IMR-90 (cell line): ENCODE results near the gene HOXB1. TPM values are rescaled to one million over a fixed set of nuclear protein-coding genes. Genes with fewer than 3 reads are reported as not detected.

Experiments used
- ATAC-seq: fragments of 200-7000 bp; cut with Tn5 transposase; 2 replicates; pipeline ENCODE4 v1.9.1; 2020; ENCODE audit warnings: low read depth, mild to moderate bottlenecking, moderate library complexity
- BruUV-seq: library from RNA; stranded (reverse); fragments of 400-500 nt; replicated peaks from 2 replicates; lab custom pipeline; 2021; lab: Mats Ljungman, UMichigan
- CTCF ChIA-PET: fragments of 300-600 bp; formaldehyde crosslinking; extraction: SDS; loops from one replicate; lab custom pipeline; 2021; ENCODE audit warnings: antibody characterized with exemption; lab: Yijun Ruan, JAX
- POLR2A ChIA-PET: fragments of 300-600 bp; sonication (Branson Sonifier 250); formaldehyde crosslinking; loops from one replicate; lab custom pipeline; 2022; ENCODE audit warnings: antibody characterized with exemption; ENCODE audit not compliant: unreplicated experiment; lab: Charles Lee
- DNase-seq: peaks from one replicate; pipeline ENCODE4 v3.0.0; 2013
- H2AFZ ChIP-seq: replicated peaks from 2 replicates; pipeline ENCODE3; 2013; ENCODE audit warnings: low read length, mild to moderate bottlenecking; ENCODE audit not compliant: poor library complexity
- H2AK5ac ChIP-seq: 2 replicates; pipeline ENCODE4 v1.6.1; 2013; ENCODE audit warnings: low read depth, low read length, inconsistent platforms
- H2AK9ac ChIP-seq: replicated peaks from 2 replicates; pipeline ENCODE3; 2013; ENCODE audit warnings: mild to moderate bottlenecking, low read depth, low read length, moderate library complexity; ENCODE audit not compliant: poor library complexity
- H2BK120ac ChIP-seq: 2 replicates; pipeline ENCODE4 v1.6.1; 2013; ENCODE audit warnings: low read depth, low read length, inconsistent platforms
- H2BK15ac ChIP-seq: 3 replicates; pipeline ENCODE4 v1.6.1; 2013; ENCODE audit warnings: low read depth, low read length, inconsistent platforms
- H2BK20ac ChIP-seq: 2 replicates; pipeline ENCODE4 v1.6.1; 2013; ENCODE audit warnings: low read depth, mild to moderate bottlenecking, inconsistent platforms, low read length, moderate library complexity
- H2BK5ac ChIP-seq: 2 replicates; pipeline ENCODE4 v1.6.1; 2013; ENCODE audit warnings: mild to moderate bottlenecking, low read depth, low read length, inconsistent platforms; ENCODE audit not compliant: poor library complexity, severe bottlenecking
- H3K14ac ChIP-seq: replicated peaks from 2 replicates; pipeline ENCODE4 v1.6.1; 2013; ENCODE audit warnings: low read depth, low read length, inconsistent platforms
- H3K18ac ChIP-seq: 2 replicates; pipeline ENCODE4 v1.6.1; 2013; ENCODE audit warnings: low read depth, low read length, control low read depth
- H3K23ac ChIP-seq: 2 replicates; pipeline ENCODE4 v1.6.1; 2013; ENCODE audit warnings: low read depth, low read length, inconsistent platforms
- H3K27ac ChIP-seq: 2 replicates; pipeline ENCODE4 v1.5.1; 2013; ENCODE audit warnings: mild to moderate bottlenecking, control low read depth, low read length; ENCODE audit not compliant: insufficient read depth
- H3K27me3 ChIP-seq: 2 replicates; pipeline ENCODE4 v1.6.1; 2013; ENCODE audit warnings: low read length; ENCODE audit not compliant: control insufficient read depth, insufficient read depth
- H3K36me3 ChIP-seq: 2 replicates; pipeline ENCODE4 v1.6.1; 2013; ENCODE audit warnings: low read length, mixed read lengths; ENCODE audit not compliant: control insufficient read depth, insufficient read depth
- H3K4ac ChIP-seq: 2 replicates; pipeline ENCODE4 v1.6.1; 2013; ENCODE audit warnings: low read depth, low read length, inconsistent platforms
- H3K4me1 ChIP-seq: 2 replicates; pipeline ENCODE4 v1.6.1; 2013; ENCODE audit warnings: low read length, mixed read lengths; ENCODE audit not compliant: control insufficient read depth, insufficient read depth
- H3K4me2 ChIP-seq: 2 replicates; pipeline ENCODE4 v1.6.1; 2013; ENCODE audit warnings: low read depth, mild to moderate bottlenecking, control low read depth, low read length, moderate library complexity
- H3K4me3 ChIP-seq: 2 replicates; pipeline ENCODE4 v1.5.1; 2013; ENCODE audit warnings: low read depth, mild to moderate bottlenecking, control low read depth, low read length, moderate library complexity; ENCODE audit not compliant: insufficient read depth
- H3K56ac ChIP-seq: 2 replicates; pipeline ENCODE4 v1.6.1; 2013; ENCODE audit warnings: low read length, inconsistent platforms; ENCODE audit not compliant: insufficient read depth; ENCODE audit errors: extremely low read depth
- H3K79me1 ChIP-seq, 2 experiments: 2 replicates each; pipeline ENCODE4 v1.6.1; 2013; ENCODE audit warnings: low read length in 2 of 2, inconsistent platforms in 1 of 2, low read depth in 1 of 2
- H3K9ac ChIP-seq: 2 replicates; pipeline ENCODE4 v1.6.1; 2013; ENCODE audit warnings: low read depth, low read length, control low read depth
- H3K9me1 ChIP-seq: 2 replicates; pipeline ENCODE4 v1.6.1; 2013; ENCODE audit warnings: low read length, inconsistent platforms; ENCODE audit not compliant: insufficient read depth
- H3K9me3 ChIP-seq: 2 replicates; pipeline ENCODE4 v1.6.1; 2013; ENCODE audit warnings: low read length; ENCODE audit not compliant: control insufficient read depth, insufficient read depth
- H4K20me1 ChIP-seq: 2 replicates; pipeline ENCODE4 v1.6.1; 2013; ENCODE audit warnings: low read length, inconsistent platforms; ENCODE audit not compliant: insufficient read depth
- H4K5ac ChIP-seq: 2 replicates; pipeline ENCODE4 v1.6.1; 2013; ENCODE audit warnings: mild to moderate bottlenecking, low read depth, low read length, control low read depth
- H4K8ac ChIP-seq, 2 experiments: 2 replicates each; pipeline ENCODE4 v1.6.1; 2013; ENCODE audit warnings: low read depth in 2 of 2, low read length in 2 of 2, control low read depth in 1 of 2, inconsistent platforms in 1 of 2
- H4K91ac ChIP-seq: 2 replicates; pipeline ENCODE4 v1.6.1; 2013; ENCODE audit warnings: low read depth, low read length, inconsistent platforms; ENCODE audit not compliant: insufficient read depth
- BHLHE40 ChIP-seq: fragments of 150-350 bp; IDR thresholded peaks from 2 replicates; pipeline ENCODE4 v1.6.1; 2016; ENCODE audit warnings: mild to moderate bottlenecking, low read depth, low read length
- CEBPB ChIP-seq: IDR thresholded peaks from 2 replicates; pipeline ENCODE4 v1.6.1; 2012; ENCODE audit warnings: low read depth, low read length, improper control_type of control experiment
- CHD1 ChIP-seq: IDR thresholded peaks from 2 replicates; pipeline ENCODE4 v1.6.1; 2012; ENCODE audit warnings: low read depth, low read length, improper control_type of control experiment
- FOS ChIP-seq: fragments of 150-350 bp; IDR thresholded peaks from 2 replicates; pipeline ENCODE4 v1.6.1; 2016; ENCODE audit warnings: low read depth, low read length
- MAFK ChIP-seq: IDR thresholded peaks from 2 replicates; pipeline ENCODE4 v1.6.1; 2012; ENCODE audit warnings: low read depth, low read length, improper control_type of control experiment
- MAZ ChIP-seq: IDR thresholded peaks from 2 replicates; pipeline ENCODE4 v1.6.1; 2012; ENCODE audit warnings: low read depth, mild to moderate bottlenecking, low read length, improper control_type of control experiment, moderate library complexity, borderline replicate concordance
- MXI1 ChIP-seq: IDR thresholded peaks from 2 replicates; pipeline ENCODE4 v1.6.1; 2012; ENCODE audit warnings: low read depth, mild to moderate bottlenecking, low read length, moderate library complexity, borderline replicate concordance
- NFE2L2 ChIP-seq: fragments of 150-350 bp; IDR thresholded peaks from 2 replicates; pipeline ENCODE4 v1.6.1; 2016; ENCODE audit warnings: low read depth, mild to moderate bottlenecking, low read length
- POLR2A ChIP-seq: IDR thresholded peaks from 2 replicates; pipeline ENCODE4 v1.6.1; 2012; ENCODE audit warnings: mild to moderate bottlenecking, low read depth, low read length
- RAD21 ChIP-seq: IDR thresholded peaks from 2 replicates; pipeline ENCODE4 v1.6.1; 2012; ENCODE audit warnings: low read length, improper control_type of control experiment
- RCOR1 ChIP-seq: IDR thresholded peaks from 2 replicates; pipeline ENCODE4 v1.6.1; 2012; ENCODE audit warnings: mild to moderate bottlenecking, low read length, improper control_type of control experiment; ENCODE audit not compliant: insufficient replicate concordance
- RFX5 ChIP-seq: IDR thresholded peaks from 2 replicates; pipeline ENCODE4 v1.8.0; 2012; ENCODE audit warnings: low read depth, mild to moderate bottlenecking, low read length, moderate library complexity
- SMC3 ChIP-seq: fragments of 150-350 bp; IDR thresholded peaks from 2 replicates; pipeline ENCODE4 v1.6.1; 2016; ENCODE audit warnings: low read depth, mild to moderate bottlenecking, antibody characterized with exemption, low read length, moderate library complexity
- WGBS, 2 experiments: methylation state at CpG; one replicate each; pipeline versions ENCODE4 v1.1.5 to v1.1.7; 2013; ENCODE audit warnings: missing lambda C conversion rate in 2 of 2; ENCODE audit not compliant: insufficient read length in 1 of 2; ENCODE audit errors: extremely low coverage in 2 of 2; 5-methylcytosine and 5-hydroxymethylcytosine counted together
- dilution Hi-C: fragments of 300-500 bp; cut with HindIII; formaldehyde crosslinking; loops from one replicate; pipeline ENCODE4 v1.14.3; 2018; ENCODE audit warnings: low sequenced_read_pairs; ENCODE audit not compliant: unreplicated experiment
- in situ Hi-C: fragments of 300-500 bp; cut with MboI; formaldehyde crosslinking; loops from 3 replicates; pipeline ENCODE4 v1.14.3; 2019; ENCODE audit warnings: low sequenced_read_pairs, inconsistent platforms, mixed read lengths
- intact Hi-C: fragments of 100-400 bp; cut with micrococcal nuclease; formaldehyde crosslinking; loops from 2 replicates; pipeline ENCODE4 v1.10.0; 2022
- polyA plus RNA-seq, 3 experiments: library from polyadenylated mRNA; depleted of rRNA; stranded (reverse); fragments of >200 nt; gene quantifications; 2 replicates each; pipeline ENCODE4 v1.2.3, GENCODE V29; 2012; ENCODE audit warnings: low replicate concordance in 1 of 3
- total RNA-seq: library from RNA; depleted of rRNA; stranded (reverse); fragments of >200 nt; gene quantifications from 2 replicates; pipeline ENCODE4 v1.2.3, GENCODE V29; 2012
- TF ChIP-seq, protein P1 (sequence below): fragments of 150-350 bp; IDR thresholded peaks from 2 replicates; pipeline ENCODE4 v1.6.1; 2016; ENCODE audit warnings: low read depth, mild to moderate bottlenecking, low read length, moderate library complexity, borderline replicate concordance
- TF ChIP-seq, protein P2 (sequence below): conservative IDR thresholded peaks from 2 replicates; pipeline ENCODE4 v1.5.1; 2012; ENCODE audit warnings: mild to moderate bottlenecking, low read depth, low read length, improper control_type of control experiment
- TF ChIP-seq, protein P3 (sequence below): fragments of 150-350 bp; IDR thresholded peaks from 2 replicates; pipeline ENCODE4 v1.6.1; 2017; ENCODE audit warnings: mild to moderate bottlenecking, antibody characterized with exemption, low read length, low read depth

HOXB1 gene
- total and polyA plus RNA-seq, 2 of the 4 experiments (the other 2 are of a cell fraction), result not detected

DNA sequence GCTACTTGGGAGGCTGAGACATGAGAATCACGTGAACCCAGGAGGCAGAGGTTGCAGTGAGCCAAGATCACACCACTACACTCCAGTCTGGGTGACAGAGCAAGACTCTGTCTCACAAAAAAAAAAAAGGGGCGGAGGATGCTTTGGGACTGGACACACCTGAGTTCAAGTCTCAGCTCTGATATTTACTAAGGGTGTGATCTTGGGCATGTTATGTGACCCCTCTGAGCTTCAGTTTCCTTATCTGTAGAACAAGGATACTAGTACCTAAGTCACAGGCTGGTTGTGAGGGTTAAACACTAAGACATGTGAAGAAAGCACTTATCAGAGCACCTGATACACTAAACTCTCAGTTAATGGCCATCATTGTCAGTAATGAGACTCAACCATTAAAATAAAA is 25.9 kb downstream of the HOXB1 start:
- ChIA-PET POLR2A (interaction anchor here (1.3 kb wide), 1 partner anchor 36 kb away, joined by 4 read pairs; no protein-coding TSS in a partner anchor), CTCF (interaction anchor here (0.5 to 2.0 kb wide), 5 partner anchors 9 to 173 kb away, joined by 3 to 4 read pairs (median 3); no protein-coding TSS in a partner anchor)
- H2AK5ac ChIP-seq, result no peak overlapping the region; the same call in 1 of the 2 replicates
- no peak overlapping the region for H3K4me3 ChIP-seq
- TF ChIP-seq RCOR1 (no peak), MAZ (no peak), RAD21 (no peak), BHLHE40 (no peak), POLR2A (no peak), NFE2L2 (no peak), CHD1 (no peak), FOS (no peak), MXI1 (no peak), SMC3 (no peak), RFX5 (no peak), CEBPB (no peak), MAFK (no peak)
- TF ChIP-seq, protein P1, sequence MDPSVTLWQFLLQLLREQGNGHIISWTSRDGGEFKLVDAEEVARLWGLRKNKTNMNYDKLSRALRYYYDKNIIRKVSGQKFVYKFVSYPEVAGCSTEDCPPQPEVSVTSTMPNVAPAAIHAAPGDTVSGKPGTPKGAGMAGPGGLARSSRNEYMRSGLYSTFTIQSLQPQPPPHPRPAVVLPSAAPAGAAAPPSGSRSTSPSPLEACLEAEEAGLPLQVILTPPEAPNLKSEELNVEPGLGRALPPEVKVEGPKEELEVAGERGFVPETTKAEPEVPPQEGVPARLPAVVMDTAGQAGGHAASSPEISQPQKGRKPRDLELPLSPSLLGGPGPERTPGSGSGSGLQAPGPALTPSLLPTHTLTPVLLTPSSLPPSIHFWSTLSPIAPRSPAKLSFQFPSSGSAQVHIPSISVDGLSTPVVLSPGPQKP, result no peak
- TF ChIP-seq, protein P2, sequence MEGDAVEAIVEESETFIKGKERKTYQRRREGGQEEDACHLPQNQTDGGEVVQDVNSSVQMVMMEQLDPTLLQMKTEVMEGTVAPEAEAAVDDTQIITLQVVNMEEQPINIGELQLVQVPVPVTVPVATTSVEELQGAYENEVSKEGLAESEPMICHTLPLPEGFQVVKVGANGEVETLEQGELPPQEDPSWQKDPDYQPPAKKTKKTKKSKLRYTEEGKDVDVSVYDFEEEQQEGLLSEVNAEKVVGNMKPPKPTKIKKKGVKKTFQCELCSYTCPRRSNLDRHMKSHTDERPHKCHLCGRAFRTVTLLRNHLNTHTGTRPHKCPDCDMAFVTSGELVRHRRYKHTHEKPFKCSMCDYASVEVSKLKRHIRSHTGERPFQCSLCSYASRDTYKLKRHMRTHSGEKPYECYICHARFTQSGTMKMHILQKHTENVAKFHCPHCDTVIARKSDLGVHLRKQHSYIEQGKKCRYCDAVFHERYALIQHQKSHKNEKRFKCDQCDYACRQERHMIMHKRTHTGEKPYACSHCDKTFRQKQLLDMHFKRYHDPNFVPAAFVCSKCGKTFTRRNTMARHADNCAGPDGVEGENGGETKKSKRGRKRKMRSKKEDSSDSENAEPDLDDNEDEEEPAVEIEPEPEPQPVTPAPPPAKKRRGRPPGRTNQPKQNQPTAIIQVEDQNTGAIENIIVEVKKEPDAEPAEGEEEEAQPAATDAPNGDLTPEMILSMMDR, result no peak
- TF ChIP-seq, protein P3, sequence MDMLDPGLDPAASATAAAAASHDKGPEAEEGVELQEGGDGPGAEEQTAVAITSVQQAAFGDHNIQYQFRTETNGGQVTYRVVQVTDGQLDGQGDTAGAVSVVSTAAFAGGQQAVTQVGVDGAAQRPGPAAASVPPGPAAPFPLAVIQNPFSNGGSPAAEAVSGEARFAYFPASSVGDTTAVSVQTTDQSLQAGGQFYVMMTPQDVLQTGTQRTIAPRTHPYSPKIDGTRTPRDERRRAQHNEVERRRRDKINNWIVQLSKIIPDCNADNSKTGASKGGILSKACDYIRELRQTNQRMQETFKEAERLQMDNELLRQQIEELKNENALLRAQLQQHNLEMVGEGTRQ, result no peak
- peaks cover 0 to 6% of the 10 kb centered on the region in 2 experiments; a peak in 1 of 4 replicates for H3K79me1 ChIP-seq
- H3K36me3 ChIP-seq, result no peaks in the 10 kb centered on the region
- no CpG with 5 or more reads among the region's 2 CpGs for WGBS, 2 experiments
- in situ Hi-C loops, result no loop called here
- H3K56ac ChIP-seq, result no peak overlapping the region
- no peak overlapping the region for H3K4ac ChIP-seq
- H3K4me1 ChIP-seq, result peaks cover 25% of the 10 kb centered on the region
- no peak overlapping the region for H3K4me2 ChIP-seq
- H2BK15ac ChIP-seq, result no peak overlapping the region
- no peaks in the 10 kb centered on the region for H4K20me1 ChIP-seq
- no peak overlapping the region for H3K23ac ChIP-seq
- no peaks in the 10 kb centered on the region for H3K27me3 ChIP-seq
- no peak overlapping the region for H3K27ac ChIP-seq
- no peak overlapping the region for H2AFZ ChIP-seq
- no peak for DNase-seq
- no peak overlapping the region; the same call in 1 of the 2 replicates for H2BK120ac ChIP-seq
- no peak overlapping the region for H2BK5ac ChIP-seq
- 0 out of 2 replicates have a peak, but pooled peaks cover 14% of the 10 kb centered on the region for H3K9me1 ChIP-seq
- H3K18ac ChIP-seq, result no peak overlapping the region; the same call in 1 of the 2 replicates
- ATAC-seq, result no peak
- H4K5ac ChIP-seq, result no peak overlapping the region
- H4K91ac ChIP-seq, result no peak overlapping the region
- H3K14ac ChIP-seq, result no peak overlapping the region
- no peak overlapping the region for H2AK9ac ChIP-seq
- H4K8ac ChIP-seq, result no peak overlapping the region
- dilution Hi-C loops, result no loop called here
- H2BK20ac ChIP-seq, result no peak overlapping the region
- intact Hi-C loops, result loop anchor here (1.0 kb wide), 1 partner anchor 36 kb away; no protein-coding TSS in a partner anchor
- no peaks in the 10 kb centered on the region for H3K9me3 ChIP-seq
- BruUV-seq, result no TSS peak
- H3K9ac ChIP-seq, result no peak overlapping the region
